Omental fat pad (tissue), 4 donors: Measurements from ENCODE around the gene GLIS1. TPM values are rescaled to one million over a fixed set of nuclear protein-coding genes. Genes with fewer than 3 reads are reported as not detected.

ENCODE experiments used
- ATAC-seq: fragments of 150-250 bp; one replicate; pipeline ENCODE4 v1.9.1; 2016; ENCODE audit warnings: mild to moderate bottlenecking, moderate library complexity; ENCODE audit not compliant: low FRiP score
- DNase-seq: peaks from one replicate; pipeline ENCODE4 v3.0.0-alpha.2; 2019; ENCODE audit warnings: low spot score
- CTCF ChIP-seq, 3 donors: fragments of 450-650 bp; IDR thresholded peaks; one replicate each; pipeline ENCODE4 v1.5.1; 2016 to 2017; ENCODE audit warnings: antibody characterized with exemption in 3 of 3, mild to moderate bottlenecking in 3 of 3, moderate library complexity in 2 of 3
- total RNA-seq, 4 donors: library from RNA; depleted of rRNA; stranded (reverse); fragments of >200 nt; gene quantifications; one replicate each; pipeline ENCODE4 v1.1.0, GENCODE V29; 2016

GLIS1 gene
- total RNA-seq, 4 donors from 2014 or later, result 0.19 to 1.4 (median 0.75) TPM

GRCh38 chr1:53583021-53583867 lies 155.7 kb downstream of the GLIS1 start:
- TF ChIP-seq CTCF (IDR thresholded peaks at IDR 0.05), result no peak
- no peak for ATAC-seq
- DNase-seq, result no peak

GRCh38 chr1:53582211-53583020 lies 156.5 kb downstream of the GLIS1 start:
- no peak for ATAC-seq
- no peak for TF ChIP-seq CTCF (IDR thresholded peaks at IDR 0.05)
- DNase-seq, result no peak

GRCh38 chr1:53581476-53581875 lies 157.5 kb downstream of the GLIS1 start:
- TF ChIP-seq CTCF (IDR thresholded peaks at IDR 0.05), result no peak
- DNase-seq (no peak), ATAC-seq (no peak)

- ATAC-seq (no peak), DNase-seq (no peak)
- TF ChIP-seq CTCF (IDR thresholded peaks at IDR 0.05), result no peak
Measured at GRCh38 chr1:53580739-53581475, 158.1 kb downstream of the GLIS1 start.

GRCh38 chr1:53580009-53580400 lies 159.0 kb downstream of the GLIS1 start:
- ATAC-seq, result no peak
- TF ChIP-seq CTCF (IDR thresholded peaks at IDR 0.05), result no peak
- DNase-seq, result no peak

- DNase-seq, result no peak
Measured at GRCh38 chr1:53579221-53580008, 159.5 kb downstream of the GLIS1 start.

More at GRCh38 chr1:53579221-53580008, 159.5 kb downstream of the GLIS1 start:
- no peak for TF ChIP-seq CTCF (IDR thresholded peaks at IDR 0.05)
- peak; percentile 37 for ATAC-seq
